Stimulated activated CD4-positive, alpha-beta T cell treated with anti-CD3 and anti-CD28 coated beads, Interleukin-15, amount 100 ng/mL, for 1 hour (primary cell): ENCODE results near the gene ACAD10.
A peak's percentile ranks its signal among the peaks of the same experiment; 100 is the strongest.
"Not testable (repeated sequence)": the region's sequence is repeated elsewhere in the genome, so short reads cannot be mapped to it uniquely, and the experiment has no call there.

Experiments
- DNase-seq, 2 donors: peaks; one replicate each; pipeline ENCODE4 v3.0.0-alpha.2; 2020; ENCODE audit warnings: low read depth in 1 of 2, low spot score in 1 of 2

Gene ACAD10

GRCh38 chr12:111685811-111686573 lies at the start of gene ACAD10, which contains the start of gene BRAP:
Gene ACAD10 (plus strand): TSS chr12:111686053. CDS start chr12:111692710, 6,657 bp downstream.
Gene BRAP (minus strand): TSS chr12:111685956. CDS start chr12:111685792, 164 bp downstream.
- peak; percentile 86 to 89 for DNase-seq

- DNase-seq = no peak
These were observed 49.5 kb upstream of the ACAD10 start for GRCh38 chr12:111636209-111636945.

- DNase-seq = no peak
These were observed 47.3 kb upstream of the ACAD10 start for GRCh38 chr12:111638556-111638955.

- DNase-seq = no peak
These were observed 45.3 kb upstream of the ACAD10 start for GRCh38 chr12:111640506-111640905.

- no peak for DNase-seq
These were observed 43.0 kb upstream of the ACAD10 start for GRCh38 chr12:111642681-111643426.

GRCh38 chr12:111643427-111643826 lies 42.4 kb upstream of the ACAD10 start:
- DNase-seq = no peak

- DNase-seq = no peak
These were observed 40.4 kb upstream of the ACAD10 start for GRCh38 chr12:111645433-111645832.

- DNase-seq = no peak
These were observed 34.9 kb upstream of the ACAD10 start for GRCh38 chr12:111650912-111651311.

GRCh38 chr12:111652530-111652929 lies 33.3 kb upstream of the ACAD10 start:
- not testable (repeated sequence) for DNase-seq

GRCh38 chr12:111653596-111653995 lies 32.3 kb upstream of the ACAD10 start:
- DNase-seq = no peak

- DNase-seq = no peak
These were observed 30.5 kb upstream of the ACAD10 start for GRCh38 chr12:111655356-111655755.

GRCh38 chr12:111656016-111656415 lies 29.8 kb upstream of the ACAD10 start:
- no peak for DNase-seq

GRCh38 chr12:111664499-111664898 lies 21.4 kb upstream of the ACAD10 start:
- DNase-seq = no peak

GRCh38 chr12:111664961-111665865 lies 20.6 kb upstream of the ACAD10 start:
- no peak for DNase-seq

GRCh38 chr12:111672822-111673381 lies 13.0 kb upstream of the ACAD10 start:
- no peak for DNase-seq

- no peak for DNase-seq
These were observed 12.3 kb upstream of the ACAD10 start for GRCh38 chr12:111673503-111673902.

- no peak for DNase-seq
These were observed 8.7 kb upstream of the ACAD10 start for GRCh38 chr12:111677186-111677585.

GRCh38 chr12:111684485-111685198 lies 1.2 kb upstream of the ACAD10 start:
- not testable (repeated sequence) for DNase-seq

GRCh38 chr12:111685322-111685810 lies 487 bp upstream of the ACAD10 start:
- no peak for DNase-seq
